HG03469 (cell line): ENCODE measurements around the gene NAV1.

ENCODE experiments used
- ATAC-seq: cut with Tn5 transposase; IDR thresholded peaks from one replicate; pipeline ENCODE4 v1.9.1; 2021; ENCODE audit warnings: mild to moderate bottlenecking, moderate library complexity, moderate number of reproducible peaks; ENCODE audit not compliant: unreplicated experiment

Gene NAV1

GRCh38 chr1:201502511-201502857 is 36.4 kb upstream of the NAV1 start:
- no peak for ATAC-seq

- ATAC-seq: no peak
Measured at GRCh38 chr1:201503397-201504176, 35.3 kb upstream of the NAV1 start.

GRCh38 chr1:201504179-201504631 is 34.7 kb upstream of the NAV1 start:
- no peak for ATAC-seq

GRCh38 chr1:201504799-201505502 is 34.0 kb upstream of the NAV1 start:
- no peak for ATAC-seq

GRCh38 chr1:201505503-201505890 is 33.4 kb upstream of the NAV1 start:
- no peak for ATAC-seq

GRCh38 chr1:201506092-201506491 is 32.8 kb upstream of the NAV1 start:
- ATAC-seq: no peak

- ATAC-seq: peak; percentile 63
Measured at GRCh38 chr1:201506557-201507359, 32.2 kb upstream of the NAV1 start, which contains the start of gene CSRP1. Gene CSRP1 (minus strand): TSS chr1:201507123. CDS start chr1:201496303, 10,820 bp downstream.

GRCh38 chr1:201507360-201507675 is 31.6 kb upstream of the NAV1 start:
- ATAC-seq: no peak

- ATAC-seq: no peak
Measured at GRCh38 chr1:201508809-201509208, 30.1 kb upstream of the NAV1 start.

- ATAC-seq: no peak
Measured at GRCh38 chr1:201509601-201510374, 29.1 kb upstream of the NAV1 start.

- no peak for ATAC-seq
Measured at GRCh38 chr1:201510734-201511133, 28.2 kb upstream of the NAV1 start.

GRCh38 chr1:201511396-201511940 is 27.5 kb upstream of the NAV1 start:
- ATAC-seq: no peak

- no peak for ATAC-seq
Measured at GRCh38 chr1:201511941-201512539, 26.9 kb upstream of the NAV1 start.

- ATAC-seq: no peak
Measured at GRCh38 chr1:201513498-201514243, 25.3 kb upstream of the NAV1 start.

GRCh38 chr1:201514466-201514865 is 24.5 kb upstream of the NAV1 start:
- ATAC-seq: no peak

GRCh38 chr1:201515062-201515750 is 23.7 kb upstream of the NAV1 start:
- no peak for ATAC-seq

GRCh38 chr1:201515895-201516294 is 23.0 kb upstream of the NAV1 start:
- no peak for ATAC-seq

- ATAC-seq: no peak
Measured at GRCh38 chr1:201516511-201517127, 22.3 kb upstream of the NAV1 start.
